HFFc6 (cell line): ENCODE data around the gene TRIP11. TPM values are rescaled to one million over a fixed set of nuclear protein-coding genes. Genes with fewer than 3 reads are reported as not detected.

Experiments used
- DNase-seq: peaks from one replicate; pipeline ENCODE4 v3.0.0-alpha.2; 2018
- H3K27ac Mint-ChIP-seq: 2 replicates; pipeline ENCODE4 v1.8.0; 2020; ENCODE audit warnings: mild to moderate bottlenecking, mixed read lengths
- H3K27me3 Mint-ChIP-seq: 2 replicates; pipeline ENCODE4 v1.8.0; 2021; ENCODE audit warnings: mild to moderate bottlenecking, moderate library complexity, mixed read lengths; ENCODE audit not compliant: insufficient read depth
- H3K36me3 Mint-ChIP-seq: 2 replicates; pipeline ENCODE4 v1.8.0; 2021; ENCODE audit warnings: low read depth, mixed read lengths
- H3K4me1 Mint-ChIP-seq: 2 replicates; pipeline ENCODE4 v1.8.0; 2020; ENCODE audit warnings: low read depth, mixed read lengths
- H3K4me3 Mint-ChIP-seq: 2 replicates; pipeline ENCODE4 v1.8.0; 2020; ENCODE audit warnings: mild to moderate bottlenecking, moderate library complexity, mixed read lengths
- H3K9me3 Mint-ChIP-seq: 2 replicates; pipeline ENCODE4 v1.8.0; 2020; ENCODE audit warnings: mild to moderate bottlenecking, mixed read lengths
- CTCF ChIP-seq: fragments of 200-600 bp; sonication (generic); IDR thresholded peaks from 2 replicates; pipeline ENCODE4 v1.5.0; 2021; ENCODE audit warnings: antibody characterized with exemption, mild to moderate bottlenecking
- total RNA-seq, 6 experiments: library from RNA; stranded (reverse); fragmentation: NEBNext Ultra II Directional; extraction: Animal tissue kit (Norgen Biotek cat#: 25700); gene quantifications; 2 replicates in 1 of 6; 3 replicates in 5 of 6; pipeline ENCODE4 v1.2.3, GENCODE V29; 2021

The TRIP11 gene
- total RNA-seq, 6 experiments from 2014 or later: 54.6 to 62.0 (median 58.9) TPM

GRCh38 chr14:91925727-91926121, 114.1 kb downstream of the TRIP11 start:
- Mint-ChIP-seq H3K4me3 (no peak overlapping the region), H3K27me3 (no peaks in the 10 kb centered on the region), H3K27ac (no peak overlapping the region), H3K36me3 (peaks cover 26% of the 10 kb centered on the region), H3K4me1 (peaks cover 26% of the 10 kb centered on the region), H3K9me3 (no peaks in the 10 kb centered on the region)
- DNase-seq: no peak
- no peak for TF ChIP-seq CTCF

DNA sequence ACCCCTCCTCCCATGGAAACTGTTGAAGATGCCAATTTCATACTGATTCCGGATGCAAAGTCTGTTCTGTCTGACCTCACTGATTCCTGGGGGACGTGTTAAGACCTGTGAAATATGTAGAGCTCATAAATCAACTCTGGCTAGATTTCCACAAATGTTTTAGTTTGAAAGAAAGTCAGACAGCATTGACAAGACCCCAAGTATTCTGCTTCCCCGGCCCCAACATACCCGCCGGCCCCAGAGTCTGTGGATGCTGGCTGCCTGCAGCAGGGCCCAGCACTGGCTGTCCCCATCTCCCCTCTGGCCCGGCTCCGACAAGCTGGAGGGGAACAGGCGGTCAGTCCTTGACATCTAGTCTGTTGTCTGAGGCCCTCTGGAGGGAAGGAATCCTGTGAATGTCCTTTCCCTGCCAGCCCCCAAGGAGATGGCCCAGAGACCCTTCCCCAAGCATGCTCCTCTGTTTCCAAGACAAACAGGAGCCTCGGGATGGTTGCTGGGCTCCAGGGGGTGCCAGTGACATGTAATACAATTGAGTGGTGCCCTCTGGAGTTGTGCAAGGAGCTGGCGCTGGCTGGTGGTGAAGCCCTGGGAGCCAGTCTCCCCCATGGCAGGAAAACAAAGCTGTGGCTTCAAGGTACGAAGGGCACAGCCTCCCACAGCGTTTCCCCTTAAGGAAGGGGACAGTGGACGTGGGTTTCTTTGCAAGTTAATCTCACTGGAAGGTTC, 114.7 kb downstream of the TRIP11 start:
- Mint-ChIP-seq H3K36me3 (peaks cover 26% of the 10 kb centered on the region), H3K27me3 (no peaks in the 10 kb centered on the region), H3K27ac (no peak overlapping the region), H3K4me3 (no peak overlapping the region), H3K4me1 (peaks cover 22% of the 10 kb centered on the region), H3K9me3 (no peaks in the 10 kb centered on the region)
- no peak for TF ChIP-seq CTCF
- DNase-seq: no peak

GRCh38 chr14:91920526-91920925, 119.3 kb downstream of the TRIP11 start:
- no peak for TF ChIP-seq CTCF
- peaks cover 15% of the 10 kb centered on the region for H3K4me1 Mint-ChIP-seq
- no peaks in the 10 kb centered on the region; the same call in 1 of the 2 replicates for H3K9me3 Mint-ChIP-seq
- H3K36me3 Mint-ChIP-seq: peaks cover 26% of the 10 kb centered on the region
- no peak for DNase-seq
- H3K27me3 Mint-ChIP-seq: no peaks in the 10 kb centered on the region; the same call in 1 of the 2 replicates
- H3K4me3 Mint-ChIP-seq: no peak overlapping the region
- H3K27ac Mint-ChIP-seq: no peak overlapping the region

GRCh38 chr14:91919814-91920213, 120.0 kb downstream of the TRIP11 start:
- H3K9me3 Mint-ChIP-seq: no peaks in the 10 kb centered on the region; the same call in 1 of the 2 replicates
- H3K36me3 Mint-ChIP-seq: peaks cover 27% of the 10 kb centered on the region
- H3K27ac Mint-ChIP-seq: no peak overlapping the region
- no peak overlapping the region for H3K4me3 Mint-ChIP-seq
- no peak for TF ChIP-seq CTCF
- no peaks in the 10 kb centered on the region; the same call in 1 of the 2 replicates for H3K27me3 Mint-ChIP-seq
- no peak for DNase-seq
- peaks cover 15% of the 10 kb centered on the region for H3K4me1 Mint-ChIP-seq

- H3K4me1 Mint-ChIP-seq: peaks cover 15% of the 10 kb centered on the region
- no peak for TF ChIP-seq CTCF
- H3K27ac Mint-ChIP-seq: no peak overlapping the region
- H3K4me3 Mint-ChIP-seq: no peak overlapping the region
- DNase-seq: no peak
- peaks cover 25% of the 10 kb centered on the region for H3K36me3 Mint-ChIP-seq
- H3K9me3 Mint-ChIP-seq: no peaks in the 10 kb centered on the region; the same call in 1 of the 2 replicates
- no peaks in the 10 kb centered on the region; the same call in 1 of the 2 replicates for H3K27me3 Mint-ChIP-seq
Measured at GRCh38 chr14:91918186-91918883, 121.5 kb downstream of the TRIP11 start.

Other genes with a start within 250 kb of the TRIP11 start
- gene TC2N, start 172.5 kb downstream of the TRIP11 start, total RNA-seq: under 1 TPM; 0.10 to 0.71 (median 0.33) TPM
- gene FBLN5, start 92.4 kb downstream of the TRIP11 start, total RNA-seq: 100 to 1,000 TPM; 127 to 242 (median 205) TPM
- 10 to 100 TPM; 18.5 to 22.4 (median 21.6) TPM for gene ATXN3, start 66.5 kb upstream of the TRIP11 start, total RNA-seq
- 100 to 1,000 TPM; 128 to 177 (median 157) TPM for gene NDUFB1, start 81.6 kb upstream of the TRIP11 start, total RNA-seq
- 100 to 1,000 TPM in 4 of 6 experiments, 10 to 100 TPM in 2; 88.6 to 116 (median 105) TPM for gene CPSF2, start 81.9 kb upstream of the TRIP11 start, total RNA-seq